GM12878 (cell line): ENCODE results near the gene SELENOO. TPM values are rescaled to one million over a fixed set of nuclear protein-coding genes. Genes with fewer than 3 reads are reported as not detected.

Experiments
- ATAC-seq: fragments of 200-7000 bp; cut with Tn5 transposase; 3 replicates; pipeline ENCODE4 v1.9.1; 2020; ENCODE audit warnings: mild to moderate bottlenecking, moderate library complexity
- BruUV-seq: library from RNA; stranded (reverse); fragments of 400-500 nt; replicated peaks from 2 replicates; lab custom pipeline; 2021; lab: Mats Ljungman, UMichigan
- CTCF ChIA-PET: fragments of 300-600 bp; sonication (Branson Sonifier 250); formaldehyde crosslinking; extraction: SDS; loops from one replicate; lab custom pipeline; 2021; ENCODE audit warnings: inconsistent platforms; lab: Yijun Ruan, JAX
- POLR2A ChIA-PET: fragments of 350-600 bp; formaldehyde crosslinking; extraction: SDS; loops from one replicate; lab custom pipeline; 2021; ENCODE audit warnings: inconsistent platforms; lab: Charles Lee
- RAD21 ChIA-PET: fragments of 300-600 bp; sonication (Branson Sonifier 250); formaldehyde crosslinking; loops from one replicate; lab custom pipeline; 2023; ENCODE audit warnings: antibody characterized with exemption; ENCODE audit not compliant: unreplicated experiment; lab: Charles Lee
- SMC1A ChIA-PET: fragments of 300-600 bp; sonication (Branson Sonifier 250); formaldehyde crosslinking; loops from one replicate; lab custom pipeline; 2023; ENCODE audit not compliant: unreplicated experiment, uncharacterized antibody; lab: Charles Lee
- DNase-seq: peaks from one replicate; pipeline ENCODE4 v3.0.0-alpha.2; 2011; ENCODE audit warnings: low read depth, low spot score
- FAIRE-seq: peaks from 3 replicates; lab custom pipeline; 2011; peaks lifted over from hg19 to GRCh38; lab: Jason Lieb, UNC
- H2AFZ ChIP-seq: 2 replicates; pipeline ENCODE4 v1.6.0; 2011; ENCODE audit warnings: low read depth, low read length, control low read depth; ENCODE audit not compliant: control insufficient read depth
- H3K27ac ChIP-seq: 2 replicates; pipeline ENCODE4 v1.5.1; 2011; ENCODE audit warnings: control low read depth; ENCODE audit not compliant: control insufficient read depth, insufficient read depth
- H3K27me3 ChIP-seq, 2 experiments: replicated peaks in 1 of 2; 2 replicates each; pipeline versions ENCODE4 v1.6.0 to v1.6.1; 2011; ENCODE audit warnings: low read length in 1 of 2; ENCODE audit not compliant: control insufficient read depth in 2 of 2, insufficient read depth in 2 of 2
- H3K36me3 ChIP-seq, 2 experiments: 2 replicates each; pipeline ENCODE4 v1.5.1; 2011; ENCODE audit warnings: low read length in 1 of 2; ENCODE audit not compliant: control insufficient read depth in 2 of 2, insufficient read depth in 2 of 2
- H3K4me1 ChIP-seq: 2 replicates; pipeline ENCODE4 v1.6.1; 2011; ENCODE audit warnings: mild to moderate bottlenecking, low read length, moderate library complexity, mixed read lengths; ENCODE audit not compliant: control insufficient read depth, insufficient read depth
- H3K4me2 ChIP-seq: 2 replicates; pipeline ENCODE4 v1.6.0; 2011; ENCODE audit warnings: control low read depth; ENCODE audit not compliant: control insufficient read depth, insufficient read depth
- H3K4me3 ChIP-seq: fragments of 200-600 bp; sonication (generic); 2 replicates; pipeline ENCODE4 v1.5.1; 2016
- H3K79me2 ChIP-seq: 2 replicates; pipeline ENCODE4 v1.6.0; 2011; ENCODE audit warnings: low read length; ENCODE audit not compliant: control insufficient read depth, insufficient read depth
- H3K9ac ChIP-seq: 2 replicates; pipeline ENCODE4 v1.8.0; 2011; ENCODE audit warnings: low read length, control low read depth, mixed read lengths; ENCODE audit not compliant: control insufficient read depth, insufficient read depth
- H3K9me3 ChIP-seq: replicated peaks from 3 replicates; pipeline ENCODE4 v1.5.1; 2011; ENCODE audit warnings: mild to moderate bottlenecking, low read length; ENCODE audit not compliant: control insufficient read depth, insufficient read depth
- H4K20me1 ChIP-seq: 2 replicates; pipeline ENCODE4 v1.6.0; 2011; ENCODE audit not compliant: control insufficient read depth, insufficient read depth
- E4F1 ChIP-seq: fragments of 450-650 bp; IDR thresholded peaks from 2 replicates; pipeline ENCODE4 v1.6.1; 2018; ENCODE audit warnings: borderline replicate concordance, mild to moderate bottlenecking; ENCODE audit not compliant: partially characterized antibody
- HCFC1 ChIP-seq: fragments of 150-350 bp; IDR thresholded peaks from 2 replicates; pipeline ENCODE4 v1.6.1; 2014; ENCODE audit warnings: low read length
- POLR2A ChIP-seq: IDR thresholded peaks from 2 replicates; pipeline ENCODE4 v1.6.1; 2011; ENCODE audit warnings: low read depth, mild to moderate bottlenecking, low read length
- SUPT20H ChIP-seq: IDR thresholded peaks from 2 replicates; pipeline ENCODE4 v1.6.1; 2011; ENCODE audit warnings: low read depth, mild to moderate bottlenecking, low read length, moderate library complexity, borderline replicate concordance; ENCODE audit not compliant: control insufficient read depth
- ZBTB11 ChIP-seq: fragments of 450-650 bp; formaldehyde crosslinking; IDR thresholded peaks from 2 replicates; pipeline ENCODE4 v1.5.0; 2022; ENCODE audit warnings: mild to moderate bottlenecking, missing genetic modification characterization
- WGBS: methylation state at CpG from one replicate; pipeline ENCODE4 v1.1.6; 2016; ENCODE audit warnings: low lambda C conversion rate; ENCODE audit not compliant: insufficient replicate concordance, insufficient coverage; ENCODE audit errors: missing lambda C conversion rate; 5-methylcytosine and 5-hydroxymethylcytosine counted together
- in situ Hi-C: fragments of 300-500 bp; cut with MboI; formaldehyde crosslinking; loops from 9 replicates; pipeline ENCODE4 v1.14.3; 2018; ENCODE audit warnings: mixed read lengths
- intact Hi-C: fragments of 100-400 bp; cut with micrococcal nuclease; formaldehyde crosslinking; loops from one replicate; pipeline ENCODE4 v1.14.2; 2022; ENCODE audit not compliant: unreplicated experiment
- polyA plus RNA-seq, 11 experiments: library from polyadenylated mRNA; depleted of rRNA in 4 of 11; unstranded in 6 of 11; stranded (reverse) in 5 of 11; fragments of >200 nt; fragmentation: Nextera tagmentation in 4 of 11; fragmentation: Illumina TruSeq in 1 of 11; extraction: Ambion mirVana in 4 of 11; extraction: Trizol in 1 of 11; gene quantifications; 1 replicate in 1 of 11; 2 replicates in 10 of 11; pipeline versions ENCODE4 v1.2.1 to v1.2.3, GENCODE V29; 2011 to 2016; ENCODE audit warnings: inconsistent platforms in 2 of 11, missing spikeins in 2 of 11, low read depth in 1 of 11
- total RNA-seq, 4 experiments: library from RNA; depleted of rRNA in 3 of 4; stranded (reverse); fragments of >200 nt in 3 of 4; fragmentation: Illumina TruSeq in 1 of 4; extraction: Trizol in 1 of 4; gene quantifications; 2 replicates each; pipeline versions ENCODE4 v1.2.1 to v1.2.3, GENCODE V29; 2013 to 2021

The SELENOO gene
- total and polyA plus RNA-seq, 10 of the 15 experiments (the other 5 are each of a cell fraction or from before 2014, with no cell fraction given), result 0.42 to 23.3 (median 3.3) TPM

GRCh38 chr22:50208939-50209892 lies 8.4 kb downstream of the SELENOO start:
- H3K4me2 ChIP-seq, result no peak overlapping the region
- intact Hi-C loops (loop anchor here (1.0 kb wide), 1 partner anchor 60 kb away; no protein-coding TSS in a partner anchor), in situ Hi-C loops (loop anchor here (5.0 kb wide), 1 partner anchor 277 kb away; no protein-coding TSS in a partner anchor)
- FAIRE-seq, result no peak
- POLR2A ChIA-PET, result interaction anchor here (0.6 kb wide), 1 partner anchor 14 kb away, joined by 9 read pairs; no protein-coding TSS in a partner anchor
- 67% methylated on average over 27 of the region's 31 CpGs for WGBS
- peak; percentile 9; the same call in 1 of the 2 replicates for TF ChIP-seq POLR2A
- no peak for TF ChIP-seq HCFC1
- TF ChIP-seq SUPT20H, result no peak
- TF ChIP-seq E4F1, result no peak
- no peak for TF ChIP-seq ZBTB11
- peak; percentile 35 for ATAC-seq
- H3K79me2 ChIP-seq, result no peaks in the 10 kb centered on the region; the same call in 1 of the 2 replicates
- H3K9ac ChIP-seq, result no peak overlapping the region
- RAD21 ChIA-PET, result interaction anchor here (0.6 to 1.3 kb wide), 2 partner anchors 58 to 269 kb away, joined by 3 to 4 read pairs; no protein-coding TSS in a partner anchor
- peaks cover 5 to 21% of the 10 kb centered on the region in 2 experiments; a peak in 3 of 4 replicates for H3K36me3 ChIP-seq
- H3K27me3 ChIP-seq, result no peaks in the 10 kb centered on the region
- H3K4me1 ChIP-seq, result no peaks in the 10 kb centered on the region
- BruUV-seq, result no TSS peak
- no peaks in the 10 kb centered on the region for H3K9me3 ChIP-seq
- H2AFZ ChIP-seq, result no peak overlapping the region
- H3K4me3 ChIP-seq, result no peak overlapping the region
- H4K20me1 ChIP-seq, result no peaks in the 10 kb centered on the region; the same call in 1 of the 2 replicates
- no peak overlapping the region for H3K27ac ChIP-seq
- no peak for DNase-seq
- CTCF ChIA-PET, result interaction anchor here (0.6 to 2.3 kb wide), 5 partner anchors 44 to 168 kb away, joined by 3 to 13 read pairs (median 4); no protein-coding TSS in a partner anchor
- SMC1A ChIA-PET, result no interaction called here
